BE2C (cell line): ENCODE data around the gene ERH.

Experiments
- DNase-seq: peaks from one replicate; pipeline ENCODE4 v3.0.0-alpha.2; 2020
- H3K27me3 ChIP-seq: fragments of 250-450 bp; sonication (Bioruptor Pico); 2 replicates; pipeline ENCODE4 v1.5.1; 2020; ENCODE audit warnings: mild to moderate bottlenecking
- H3K36me3 ChIP-seq: fragments of 250-450 bp; sonication (Bioruptor Pico); 2 replicates; pipeline ENCODE4 v1.5.1; 2020; ENCODE audit warnings: mild to moderate bottlenecking
- H3K4me1 ChIP-seq: fragments of 250-450 bp; sonication (Bioruptor Pico); 2 replicates; pipeline ENCODE4 v1.5.1; 2020
- H3K4me3 ChIP-seq: 2 replicates; pipeline ENCODE4 v1.5.1; 2011; ENCODE audit warnings: low read depth, low read length
- H3K9me3 ChIP-seq: fragments of 250-450 bp; sonication (Bioruptor Pico); 2 replicates; pipeline ENCODE4 v1.5.1; 2020
- CTCF ChIP-seq: IDR thresholded peaks from 2 replicates; pipeline ENCODE4 v1.5.1; 2012; ENCODE audit warnings: mild to moderate bottlenecking, low read depth, low read length

Gene ERH

GRCh38 chr14:69354383-69355153, 43.5 kb downstream of the ERH start:
- no peaks in the 10 kb centered on the region for H3K9me3 ChIP-seq
- no peaks in the 10 kb centered on the region for H3K27me3 ChIP-seq
- H3K36me3 ChIP-seq, result no peaks in the 10 kb centered on the region
- no peak for DNase-seq
- no peak overlapping the region for H3K4me3 ChIP-seq
- no peak for TF ChIP-seq CTCF
- no peaks in the 10 kb centered on the region for H3K4me1 ChIP-seq

GRCh38 chr14:69353168-69353567, 44.9 kb downstream of the ERH start:
- Histone ChIP-seq H3K36me3 (no peaks in the 10 kb centered on the region), H3K27me3 (no peaks in the 10 kb centered on the region), H3K4me1 (no peaks in the 10 kb centered on the region), H3K9me3 (no peaks in the 10 kb centered on the region), H3K4me3 (no peak overlapping the region)
- DNase-seq, result no peak
- no peak for TF ChIP-seq CTCF

GRCh38 chr14:69351911-69352310, 46.2 kb downstream of the ERH start:
- Histone ChIP-seq H3K9me3 (no peaks in the 10 kb centered on the region), H3K4me3 (no peak overlapping the region), H3K4me1 (no peaks in the 10 kb centered on the region), H3K36me3 (no peaks in the 10 kb centered on the region), H3K27me3 (no peaks in the 10 kb centered on the region)
- no peak for DNase-seq
- TF ChIP-seq CTCF, result no peak

- H3K36me3 ChIP-seq, result no peaks in the 10 kb centered on the region
- no peak for TF ChIP-seq CTCF
- H3K4me3 ChIP-seq, result no peak overlapping the region
- H3K4me1 ChIP-seq, result no peaks in the 10 kb centered on the region
- no peaks in the 10 kb centered on the region for H3K9me3 ChIP-seq
- H3K27me3 ChIP-seq, result no peaks in the 10 kb centered on the region
- DNase-seq, result no peak
Measured at GRCh38 chr14:69351385-69351784, 46.7 kb downstream of the ERH start.

GRCh38 chr14:69350892-69351291, 47.2 kb downstream of the ERH start:
- no peak for TF ChIP-seq CTCF
- no peaks in the 10 kb centered on the region for H3K27me3 ChIP-seq
- no peaks in the 10 kb centered on the region for H3K4me1 ChIP-seq
- H3K4me3 ChIP-seq, result no peak overlapping the region
- no peak for DNase-seq
- no peaks in the 10 kb centered on the region for H3K9me3 ChIP-seq
- no peaks in the 10 kb centered on the region for H3K36me3 ChIP-seq

GRCh38 chr14:69349091-69349777, 48.9 kb downstream of the ERH start:
- no peak overlapping the region for H3K4me3 ChIP-seq
- no peak for TF ChIP-seq CTCF
- no peaks in the 10 kb centered on the region for H3K9me3 ChIP-seq

More at GRCh38 chr14:69349091-69349777, 48.9 kb downstream of the ERH start:
- no peak for DNase-seq
- H3K4me1 ChIP-seq, result no peaks in the 10 kb centered on the region
- no peaks in the 10 kb centered on the region for H3K27me3 ChIP-seq
- no peaks in the 10 kb centered on the region for H3K36me3 ChIP-seq
